HFF-Myc (cell line): ENCODE results near the gene CRB1.
A peak's percentile ranks its signal among the peaks of the same experiment; 100 is the strongest.

Experiments used
- DNase-seq: peaks from one replicate; pipeline ENCODE4 v3.0.0-alpha.2; 2011; ENCODE audit warnings: low read depth; ENCODE audit errors: extremely low read depth
- H3K4me3 ChIP-seq: replicated peaks from 2 replicates; pipeline ENCODE4 v1.5.1; 2011; ENCODE audit warnings: low read depth, mild to moderate bottlenecking, control low read depth, low read length
- TF ChIP-seq, protein P1 (sequence below): IDR thresholded peaks from 2 replicates; pipeline ENCODE4 v1.5.1; 2012; ENCODE audit warnings: mild to moderate bottlenecking, low read depth, low read length, control low read depth; ENCODE audit errors: missing control alignments

The CRB1 gene

DNA sequence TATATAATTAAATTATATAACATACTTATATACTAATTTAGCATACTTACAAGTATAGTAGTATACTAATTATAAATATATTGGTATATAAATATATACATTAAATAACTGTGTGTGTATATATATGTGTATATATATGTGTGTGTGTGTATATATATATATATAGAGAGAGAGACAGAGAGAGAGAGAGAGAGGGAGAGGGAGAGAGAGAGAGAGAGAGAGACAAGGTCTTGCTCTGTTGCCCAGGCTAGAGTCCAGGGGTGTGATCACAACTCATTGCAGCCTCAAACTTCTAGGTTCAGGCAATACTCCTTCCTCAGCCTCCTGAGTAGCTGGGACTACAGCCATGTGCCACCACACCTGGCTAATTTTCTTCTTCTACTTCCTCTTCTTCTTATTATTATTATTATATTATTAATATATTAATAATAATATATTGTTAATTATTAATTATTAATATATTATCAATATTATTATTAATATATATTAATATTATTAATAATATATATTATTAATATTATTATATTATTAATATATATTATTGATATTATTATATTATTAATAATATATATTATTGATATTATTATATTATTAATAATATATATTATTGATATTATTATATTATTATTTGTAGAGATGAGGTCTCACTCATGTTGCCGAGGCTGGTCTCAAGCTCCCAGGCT lies 185.5 kb downstream of the CRB1 start:
- H3K4me3 ChIP-seq: no peak overlapping the region
- DNase-seq: no peak
- TF ChIP-seq, protein P1, sequence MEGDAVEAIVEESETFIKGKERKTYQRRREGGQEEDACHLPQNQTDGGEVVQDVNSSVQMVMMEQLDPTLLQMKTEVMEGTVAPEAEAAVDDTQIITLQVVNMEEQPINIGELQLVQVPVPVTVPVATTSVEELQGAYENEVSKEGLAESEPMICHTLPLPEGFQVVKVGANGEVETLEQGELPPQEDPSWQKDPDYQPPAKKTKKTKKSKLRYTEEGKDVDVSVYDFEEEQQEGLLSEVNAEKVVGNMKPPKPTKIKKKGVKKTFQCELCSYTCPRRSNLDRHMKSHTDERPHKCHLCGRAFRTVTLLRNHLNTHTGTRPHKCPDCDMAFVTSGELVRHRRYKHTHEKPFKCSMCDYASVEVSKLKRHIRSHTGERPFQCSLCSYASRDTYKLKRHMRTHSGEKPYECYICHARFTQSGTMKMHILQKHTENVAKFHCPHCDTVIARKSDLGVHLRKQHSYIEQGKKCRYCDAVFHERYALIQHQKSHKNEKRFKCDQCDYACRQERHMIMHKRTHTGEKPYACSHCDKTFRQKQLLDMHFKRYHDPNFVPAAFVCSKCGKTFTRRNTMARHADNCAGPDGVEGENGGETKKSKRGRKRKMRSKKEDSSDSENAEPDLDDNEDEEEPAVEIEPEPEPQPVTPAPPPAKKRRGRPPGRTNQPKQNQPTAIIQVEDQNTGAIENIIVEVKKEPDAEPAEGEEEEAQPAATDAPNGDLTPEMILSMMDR: no peak

DNA sequence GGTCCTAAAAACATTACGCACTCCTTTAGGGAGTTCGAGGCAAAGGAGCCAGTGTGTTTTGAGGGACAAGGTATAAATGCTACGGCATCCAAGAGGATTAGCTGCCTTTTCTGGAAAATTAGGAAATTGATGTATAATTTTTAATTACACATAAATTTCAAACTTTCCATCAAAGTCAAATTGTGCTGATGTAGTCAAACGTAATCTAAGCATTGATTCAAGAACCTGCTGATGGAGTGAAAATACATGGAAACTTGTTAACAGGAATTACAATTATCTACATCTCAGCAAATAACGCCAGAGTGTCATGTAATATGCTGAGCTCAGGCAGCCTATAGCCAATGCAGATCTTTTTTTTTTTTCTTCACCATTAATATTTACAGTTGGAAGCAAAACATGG lies 194.5 kb downstream of the CRB1 start:
- TF ChIP-seq, protein P1: no peak
- DNase-seq: no peak
- no peak overlapping the region for H3K4me3 ChIP-seq

DNA sequence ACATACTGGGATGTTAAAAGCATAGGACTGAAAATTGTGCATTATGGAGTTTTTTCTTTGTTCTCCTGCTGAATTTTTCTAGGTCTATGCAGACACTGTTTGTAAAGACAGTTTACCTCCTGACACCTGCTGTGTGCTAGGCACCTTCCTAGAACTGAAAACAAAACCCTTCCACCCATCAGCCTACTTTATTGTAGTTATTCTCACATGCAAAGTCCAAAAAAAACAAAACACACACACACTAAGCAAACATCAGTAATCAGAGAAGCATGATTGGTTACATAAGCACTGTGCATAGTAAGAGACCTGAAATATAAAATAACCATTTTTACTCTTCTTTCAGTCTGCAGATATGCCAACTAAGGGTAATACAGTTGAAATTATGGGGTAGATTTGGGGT lies 195.1 kb downstream of the CRB1 start:
- TF ChIP-seq, protein P1: no peak
- no peak for DNase-seq
- H3K4me3 ChIP-seq: no peak overlapping the region

DNA sequence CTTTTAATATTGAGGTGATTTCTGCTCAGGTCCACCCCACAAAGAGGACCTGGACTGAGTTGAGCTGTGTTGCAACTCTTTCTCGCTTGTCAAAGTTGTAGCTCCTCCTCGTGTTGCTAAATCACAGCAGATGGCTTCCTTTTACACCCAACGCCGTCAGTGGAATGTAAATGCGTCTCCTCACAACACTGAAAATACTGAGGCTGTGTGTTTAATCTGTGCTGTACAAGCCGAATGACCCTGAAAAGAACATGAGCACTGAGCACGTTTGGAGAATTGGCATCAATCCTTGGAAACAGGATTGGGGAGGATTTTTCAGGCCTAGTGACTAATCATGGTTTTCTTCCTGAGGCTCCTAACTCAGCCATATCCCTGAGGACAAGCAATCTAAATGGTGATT lies 196.0 kb downstream of the CRB1 start:
- no peak overlapping the region for H3K4me3 ChIP-seq
- peak; percentile 30 for DNase-seq
- TF ChIP-seq, protein P1: no peak

DNA sequence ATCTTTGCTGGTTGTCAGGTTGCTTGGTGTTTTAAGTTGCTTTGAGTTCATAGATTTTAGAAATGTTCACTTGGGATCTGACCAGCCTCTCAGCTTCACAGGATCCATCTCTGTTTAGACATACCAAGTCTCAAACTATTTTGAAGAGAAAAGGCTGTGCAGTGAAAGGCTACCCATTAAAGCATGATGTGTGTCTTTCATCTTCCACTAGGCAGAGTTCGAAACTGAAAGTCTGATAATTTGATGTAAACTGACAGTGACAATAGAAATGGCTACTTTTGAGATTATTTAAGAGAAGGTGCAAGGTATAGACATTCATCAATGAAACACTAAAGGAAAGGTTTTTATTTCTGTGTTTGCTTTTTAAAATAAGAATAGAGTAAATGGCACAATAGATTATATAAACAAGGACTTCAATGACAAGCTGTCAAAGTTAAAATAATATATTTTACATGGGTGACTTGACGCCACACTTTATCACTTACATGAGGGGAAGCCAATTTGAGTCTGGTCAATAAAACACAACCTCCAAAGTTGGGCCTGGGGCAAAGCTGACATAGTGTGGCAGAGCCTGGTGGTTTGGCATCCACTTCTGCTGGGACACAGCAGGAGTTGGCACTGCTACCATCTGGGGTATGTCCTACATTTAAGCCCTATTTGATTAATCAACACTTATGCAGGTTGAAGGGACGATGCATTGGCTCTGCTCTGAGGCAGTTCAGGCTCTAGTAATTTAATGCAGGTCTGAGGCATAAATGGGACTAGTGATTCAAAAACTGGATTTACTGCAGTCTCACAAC lies 197.7 kb downstream of the CRB1 start:
- no peak for DNase-seq
- TF ChIP-seq, protein P1: no peak
- H3K4me3 ChIP-seq: no peak overlapping the region

DNA sequence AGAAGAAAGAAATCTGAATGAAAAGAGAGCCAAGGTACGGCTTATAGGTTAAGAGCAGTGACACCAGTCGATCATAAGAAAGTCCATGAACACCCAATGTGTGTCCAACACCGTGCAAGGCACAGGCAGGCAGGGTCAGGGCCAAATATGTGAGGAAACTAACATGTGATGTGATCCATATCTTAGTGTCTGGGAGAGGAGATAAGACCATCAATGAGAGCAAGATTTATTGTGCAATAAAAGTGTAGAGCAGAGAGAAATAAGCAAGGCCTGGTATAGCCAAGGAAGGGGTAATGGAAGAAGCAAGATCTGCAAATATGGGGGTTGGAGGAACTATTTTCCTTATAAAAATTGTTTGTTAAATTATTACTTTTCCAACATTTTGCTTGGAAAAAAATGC lies 198.8 kb downstream of the CRB1 start:
- DNase-seq: no peak
- TF ChIP-seq, protein P1: no peak
- no peak overlapping the region for H3K4me3 ChIP-seq
